Common myeloid progenitor, CD34-positive (primary cell): ENCODE data around the gene HIP1.
"Not testable (repeated sequence)": the region's sequence is repeated elsewhere in the genome, so short reads cannot be mapped to it uniquely, and the experiment has no call there.

Source experiments
- CTCF ChIA-PET: fragments of 350-600 bp; sonication (Branson Sonifier 250); formaldehyde crosslinking; loops from one replicate; lab custom pipeline; 2021; ENCODE audit warnings: antibody characterized with exemption; lab: Charles Lee
- POLR2A ChIA-PET: fragments of 350-600 bp; sonication (Branson Sonifier 250); formaldehyde crosslinking; loops from one replicate; lab custom pipeline; 2021; ENCODE audit warnings: antibody characterized with exemption; lab: Charles Lee
- DNase-seq, 3 donors: peaks; one replicate each; pipeline versions ENCODE4 v3.0.0 to v3.0.0-alpha.2; 2013
- H3K27ac ChIP-seq, 2 experiments: 1 replicate in 1 of 2; 2 replicates in 1 of 2; pipeline ENCODE4 v1.7.0; 2013; ENCODE audit warnings: inconsistent platforms in 2 of 2, low read length in 2 of 2, mild to moderate bottlenecking in 2 of 2, low read depth in 1 of 2, moderate library complexity in 1 of 2; ENCODE audit not compliant: severe bottlenecking in 2 of 2, insufficient read depth in 1 of 2, poor library complexity in 1 of 2
- H3K27me3 ChIP-seq, 5 experiments: replicated peaks in 2 of 5; 1 replicate in 3 of 5; 2 replicates in 2 of 5; pipeline versions ENCODE4 v1.6.1 to v1.7.0; 2013; ENCODE audit warnings: low read length in 4 of 5, mild to moderate bottlenecking in 2 of 5, moderate library complexity in 2 of 5, inconsistent platforms in 1 of 5; ENCODE audit not compliant: insufficient read depth in 5 of 5, control insufficient read depth in 4 of 5
- H3K36me3 ChIP-seq, 4 experiments: 1 replicate in 2 of 4; 2 replicates in 2 of 4; pipeline versions ENCODE4 v1.6.1 to v1.7.0; 2013; ENCODE audit warnings: low read length in 3 of 4, control low read depth in 1 of 4, mild to moderate bottlenecking in 1 of 4; ENCODE audit not compliant: control insufficient read depth in 4 of 4, insufficient read depth in 4 of 4
- H3K4me1 ChIP-seq, 4 experiments: 1 replicate in 3 of 4; 2 replicates in 1 of 4; pipeline versions ENCODE4 v1.6.1 to v1.7.1; 2013; ENCODE audit warnings: low read length in 3 of 4, mild to moderate bottlenecking in 3 of 4, control low read depth in 1 of 4, inconsistent platforms in 1 of 4, moderate library complexity in 1 of 4; ENCODE audit not compliant: control insufficient read depth in 4 of 4, insufficient read depth in 4 of 4; ENCODE audit errors: control extremely low read depth in 1 of 4
- H3K4me3 ChIP-seq, 7 experiments: 1 replicate in 4 of 7; 2 replicates in 3 of 7; pipeline versions ENCODE4 v1.5.1 to v1.7.0; 2013; ENCODE audit warnings: mild to moderate bottlenecking in 7 of 7, low read length in 6 of 7, moderate library complexity in 6 of 7, inconsistent platforms in 2 of 7, low read depth in 2 of 7, control low read depth in 1 of 7; ENCODE audit not compliant: insufficient read depth in 4 of 7, control insufficient read depth in 1 of 7; ENCODE audit errors: extremely low read depth in 1 of 7
- H3K9me3 ChIP-seq, 5 experiments: 1 replicate in 4 of 5; 2 replicates in 1 of 5; pipeline versions ENCODE4 v1.6.1 to v1.7.1; 2013; ENCODE audit warnings: low read length in 4 of 5, mild to moderate bottlenecking in 2 of 5, inconsistent platforms in 1 of 5, low read depth in 1 of 5, moderate library complexity in 1 of 5; ENCODE audit not compliant: control insufficient read depth in 4 of 5, insufficient read depth in 2 of 5; ENCODE audit errors: control extremely low read depth in 1 of 5
- WGBS: methylation state at CpG from one replicate; pipeline ENCODE4 v1.1.5; 2013; ENCODE audit not compliant: insufficient coverage; 5-methylcytosine and 5-hydroxymethylcytosine counted together

The HIP1 gene

DNA sequence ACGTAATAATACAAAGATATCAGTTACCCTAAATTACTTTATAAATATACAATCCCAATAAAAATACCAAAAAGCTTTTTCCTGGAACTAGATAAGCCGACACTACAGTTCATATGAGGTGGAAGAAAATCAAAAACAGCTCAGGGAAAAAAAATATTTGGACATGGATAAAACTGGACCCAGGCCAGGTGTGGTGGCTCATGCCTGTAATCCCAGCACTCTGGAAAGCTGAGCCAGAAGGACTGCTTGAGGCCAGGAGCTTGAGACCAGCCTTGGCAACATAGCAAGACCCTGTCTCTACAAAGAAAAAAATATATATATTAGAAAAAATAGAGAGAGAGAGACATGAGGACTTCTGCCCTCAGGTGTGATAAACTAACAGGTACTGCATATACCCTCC lies 219.9 kb downstream of the HIP1 start:
- H3K4me3 ChIP-seq, CTCF ChIA-PET, H3K4me1 ChIP-seq, POLR2A ChIA-PET, H3K9me3 ChIP-seq, DNase-seq, H3K27ac ChIP-seq, H3K27me3 ChIP-seq: not testable (repeated sequence)
- WGBS: no CpG with 5 or more reads among the region's 2 CpGs
- H3K36me3 ChIP-seq: peaks cover 3 to 37% (median 15%) of the 10 kb centered on the region in 4 experiments

DNA sequence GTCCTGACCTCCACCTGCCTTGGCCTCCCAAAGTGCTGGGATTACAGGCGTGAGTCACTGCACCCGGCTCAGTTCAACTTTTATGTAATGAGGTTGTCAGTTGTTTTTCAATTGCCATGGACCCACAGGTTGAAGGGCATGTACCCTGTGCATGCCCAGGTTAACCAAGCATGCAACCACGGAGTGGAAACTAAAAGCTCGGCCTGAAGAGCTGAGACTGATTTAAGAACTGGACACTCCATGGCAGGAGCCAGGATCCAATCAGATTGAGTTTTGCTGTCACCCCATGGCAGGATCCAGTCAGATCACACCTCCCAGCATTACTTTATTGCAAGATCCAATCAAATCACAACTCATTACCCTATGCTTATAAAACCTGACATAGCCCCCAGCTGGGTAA lies 229.7 kb downstream of the HIP1 start:
- H3K9me3 ChIP-seq, H3K27me3 ChIP-seq, POLR2A ChIA-PET, H3K27ac ChIP-seq, H3K36me3 ChIP-seq, H3K4me3 ChIP-seq, CTCF ChIA-PET, H3K4me1 ChIP-seq, DNase-seq: not testable (repeated sequence)
- WGBS: no CpG with 5 or more reads among the region's 4 CpGs

- H3K4me3 ChIP-seq, H3K9me3 ChIP-seq, H3K27ac ChIP-seq, H3K4me1 ChIP-seq, H3K27me3 ChIP-seq, POLR2A ChIA-PET, H3K36me3 ChIP-seq, CTCF ChIA-PET, DNase-seq: not testable (repeated sequence)
- WGBS: no CpG with 5 or more reads among the region's 6 CpGs
Observed at GRCh38 chr7:75492020-75492419, 246.7 kb downstream of the HIP1 start, which contains the start of gene SPDYE5. SPDYE5 (plus strand) TSS chr7:75492320; CDS start chr7:75494048, 1,728 bp downstream.

- ChIA-PET CTCF (interaction anchor here (0.9 to 1.1 kb wide), 2 partner anchors 69 to 176 kb away, joined by 3 to 4 read pairs; no protein-coding TSS in a partner anchor), POLR2A (interaction anchor here (1.1 kb wide), 1 partner anchor 42 kb away, joined by 3 read pairs; no protein-coding TSS in a partner anchor)
- H3K36me3 ChIP-seq: not testable (repeated sequence)
Observed at GRCh38 chr7:75485979-75486643, 252.6 kb downstream of the HIP1 start, which contains the start of gene POM121C. POM121C (minus strand) TSS chr7:75486299; CDS start chr7:75441496, 44,803 bp downstream.

GRCh38 chr7:75485355-75485978 lies 253.3 kb downstream of the HIP1 start:
- peak overlapping the region; percentile 50 to 81 (median 77) for H3K4me3 ChIP-seq
- H3K36me3 ChIP-seq, H3K4me1 ChIP-seq, H3K9me3 ChIP-seq, H3K27me3 ChIP-seq, POLR2A ChIA-PET: not testable (repeated sequence)
- 9% methylated on average over 6 of the region's 32 CpGs for WGBS
- peak in 1 of 3 donors; percentile 3 for DNase-seq
- H3K27ac ChIP-seq: peak overlapping the region in 1 of 2 experiments; percentile 74
- CTCF ChIA-PET: interaction anchor here (0.9 to 1.1 kb wide), 2 partner anchors 69 to 176 kb away, joined by 3 to 4 read pairs; no protein-coding TSS in a partner anchor

More at GRCh38 chr7:75485979-75486643, 252.6 kb downstream of the HIP1 start, which contains the start of gene POM121C:
- DNase-seq: peak; percentile 67 to 81 (median 76)
- peak within 1 kb of the TSS in 1 of 2 experiments; percentile 74 for H3K27ac ChIP-seq
- H3K4me1 ChIP-seq, H3K9me3 ChIP-seq, H3K27me3 ChIP-seq: not testable (repeated sequence)
- WGBS: 0% methylated on average over 46 of the region's 49 CpGs
- peak within 1 kb of the TSS; percentile 50 to 81 (median 77) for H3K4me3 ChIP-seq
